Suppressor macrophage treated with lipopolysaccharide for 1 hour (primary cell): ENCODE measurements around the gene STK32C.
"Not testable (repeated sequence)": the region's sequence is repeated elsewhere in the genome, so short reads cannot be mapped to it uniquely, and the experiment has no call there.

Experiments
- DNase-seq, 3 donors: peaks; one replicate each; pipeline ENCODE4 v3.0.0-alpha.2; 2020 to 2022

Gene STK32C

DNA sequence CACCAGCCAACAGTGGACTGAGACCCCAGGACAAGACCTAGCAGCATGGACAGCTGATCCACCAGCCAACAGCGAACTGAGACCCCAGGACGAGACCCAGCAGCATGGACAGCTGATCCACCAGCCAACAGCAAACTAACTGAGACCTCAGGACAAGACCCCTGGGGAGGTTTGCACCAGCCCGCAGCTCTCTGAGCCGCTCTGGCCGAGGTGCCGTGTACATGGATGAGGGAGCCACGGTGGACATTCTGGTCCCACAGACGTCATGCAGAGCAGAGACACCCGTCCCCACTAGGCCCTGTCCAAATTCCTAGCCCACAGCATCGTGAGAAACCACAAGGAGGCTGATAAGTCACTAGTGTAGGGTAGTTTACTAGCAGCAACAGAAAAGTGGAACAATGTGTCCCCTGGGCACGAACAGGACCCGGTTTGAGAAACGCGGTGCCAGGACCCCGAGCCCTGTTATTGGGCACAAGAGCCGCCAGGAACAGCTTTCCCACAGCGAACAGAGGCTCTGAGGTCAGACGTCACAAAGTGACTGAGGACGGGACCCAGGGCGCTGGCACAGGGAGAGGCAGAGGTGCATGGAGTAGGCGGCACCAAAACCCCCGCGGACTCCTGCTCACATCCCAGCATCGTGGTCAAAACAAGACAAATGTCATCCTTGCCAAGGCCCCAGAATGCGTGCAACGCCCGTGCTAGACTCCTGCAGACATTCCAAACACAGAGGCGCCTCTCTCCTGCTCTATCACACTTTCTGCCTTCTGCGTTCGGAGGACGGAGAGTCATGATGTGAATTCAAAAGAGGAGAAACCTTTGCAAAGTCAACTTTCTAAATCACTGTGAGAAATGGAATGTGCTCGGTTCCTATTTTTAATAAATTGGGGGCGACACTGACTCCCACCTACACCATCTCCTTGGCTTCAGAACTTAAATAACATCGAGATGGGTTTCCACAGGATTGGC lies 8.1 kb downstream of the STK32C start:
- no peak for DNase-seq

DNA sequence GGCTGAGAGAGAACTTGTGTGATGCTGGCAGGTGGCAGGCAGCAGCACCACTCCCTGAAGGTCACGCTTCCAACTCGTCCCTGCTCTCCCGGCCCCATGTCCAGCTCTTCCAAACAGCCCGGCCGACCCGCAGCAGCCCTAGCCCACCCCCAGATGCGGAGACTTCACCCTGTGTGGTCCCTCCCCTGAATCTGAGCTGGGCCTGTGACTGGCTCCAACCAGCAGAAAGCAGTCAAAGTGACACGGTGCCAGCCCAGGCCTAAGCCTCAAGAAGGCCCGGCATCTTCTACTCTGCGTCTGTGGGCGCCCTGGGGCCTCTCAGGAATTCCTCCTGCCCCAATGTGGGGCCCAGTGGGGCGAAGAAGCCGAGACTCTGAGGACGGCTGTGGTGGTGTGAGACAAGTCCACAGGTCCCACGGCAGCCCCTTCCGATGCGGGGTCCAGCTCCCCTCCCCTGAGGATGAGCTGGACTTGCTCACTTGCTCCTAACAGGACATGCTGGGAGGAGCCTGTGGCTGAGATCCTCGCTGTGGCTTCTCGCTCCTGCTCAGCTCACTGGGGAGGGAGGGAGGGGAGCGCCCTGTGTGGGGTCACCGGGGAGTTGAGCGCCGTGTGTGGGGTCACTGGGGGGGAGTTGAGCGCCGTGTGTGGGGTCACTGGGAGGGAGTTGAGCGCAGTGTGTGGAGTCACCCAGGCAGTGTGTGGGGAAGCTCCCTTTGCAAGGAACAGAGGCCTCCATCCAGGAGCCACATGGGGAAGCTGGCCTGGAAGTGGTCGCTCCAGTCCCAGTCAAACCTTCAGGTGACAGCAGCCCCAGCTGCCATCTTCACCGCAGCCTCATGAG lies 9.5 kb downstream of the STK32C start:
- DNase-seq, result no peak

DNA sequence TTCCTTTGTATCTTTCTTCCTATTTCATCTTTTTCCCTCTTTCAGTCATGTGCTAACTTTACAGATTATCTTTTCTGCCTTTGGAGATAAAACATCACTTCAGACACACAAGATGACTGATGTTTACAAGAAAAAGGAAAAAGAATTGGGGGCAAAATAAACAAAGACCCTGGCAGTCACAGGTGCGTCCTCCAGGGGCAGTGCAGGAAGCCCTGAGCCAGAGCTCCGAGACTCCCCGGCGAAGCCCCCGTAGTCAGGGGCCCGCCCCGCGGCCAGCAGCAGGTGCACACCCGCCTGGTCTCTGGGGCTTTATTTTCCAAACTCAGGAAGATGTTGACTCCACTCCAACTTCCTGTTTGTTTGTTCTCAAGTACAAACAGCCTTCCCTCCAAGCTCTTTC lies 10.2 kb downstream of the STK32C start:
- no peak for DNase-seq

DNA sequence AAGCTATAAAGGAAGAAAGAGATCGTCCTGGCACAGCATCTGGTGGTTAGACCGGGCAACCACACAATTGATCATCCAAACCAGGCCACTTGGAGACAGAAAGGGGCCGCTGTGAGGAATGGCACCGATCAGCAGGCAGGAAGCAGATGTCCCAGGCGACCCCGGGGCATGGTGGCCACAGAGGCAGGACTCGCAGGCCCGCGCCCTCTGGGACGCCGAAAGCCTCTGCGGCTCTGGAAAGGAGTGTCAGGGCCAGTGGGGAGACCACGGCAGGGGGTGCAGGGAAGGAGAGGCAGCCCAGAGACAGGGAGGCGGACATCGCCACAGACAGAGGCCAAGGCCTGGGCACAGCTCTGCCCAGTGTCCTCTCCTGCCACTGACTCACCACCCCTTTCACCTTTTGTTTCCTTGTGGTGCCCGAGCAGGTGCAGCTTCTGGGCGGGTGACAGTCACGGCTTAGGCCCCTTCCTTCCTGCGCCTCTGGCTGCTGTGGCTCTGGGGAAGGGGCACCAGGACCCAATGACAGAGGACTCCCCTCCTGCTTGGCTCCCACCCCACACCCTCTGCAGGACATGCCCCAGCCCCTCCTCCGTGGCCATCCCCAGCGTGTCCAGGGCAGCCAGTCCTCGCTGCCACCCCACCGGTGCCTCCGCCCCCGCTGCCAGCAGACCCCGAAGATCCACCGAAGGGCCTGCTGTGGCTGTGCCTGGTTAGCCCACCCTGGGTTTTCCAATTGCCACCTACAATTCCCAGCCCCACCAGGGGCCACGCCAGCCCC lies 10.9 kb downstream of the STK32C start:
- DNase-seq, result no peak

DNA sequence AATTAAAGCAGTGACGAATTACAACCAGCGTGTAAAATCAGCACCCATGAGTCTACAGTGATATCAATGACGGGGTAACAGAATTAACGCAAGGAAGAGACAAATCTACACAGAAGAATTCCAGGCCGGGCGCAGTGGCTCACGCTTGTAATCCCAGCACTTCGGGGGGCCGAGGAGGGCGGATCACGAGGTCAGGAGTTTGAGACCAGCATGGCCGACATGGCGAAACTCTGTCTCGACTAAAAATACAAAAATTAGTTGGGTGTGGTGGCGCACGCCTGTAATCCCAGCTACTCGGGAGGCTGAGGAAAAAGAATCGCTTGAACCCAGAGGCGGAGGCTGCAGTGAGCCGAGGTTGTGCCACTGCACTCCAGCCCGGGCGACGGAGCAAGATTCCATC lies 12.3 kb downstream of the STK32C start:
- not testable (repeated sequence) for DNase-seq

DNA sequence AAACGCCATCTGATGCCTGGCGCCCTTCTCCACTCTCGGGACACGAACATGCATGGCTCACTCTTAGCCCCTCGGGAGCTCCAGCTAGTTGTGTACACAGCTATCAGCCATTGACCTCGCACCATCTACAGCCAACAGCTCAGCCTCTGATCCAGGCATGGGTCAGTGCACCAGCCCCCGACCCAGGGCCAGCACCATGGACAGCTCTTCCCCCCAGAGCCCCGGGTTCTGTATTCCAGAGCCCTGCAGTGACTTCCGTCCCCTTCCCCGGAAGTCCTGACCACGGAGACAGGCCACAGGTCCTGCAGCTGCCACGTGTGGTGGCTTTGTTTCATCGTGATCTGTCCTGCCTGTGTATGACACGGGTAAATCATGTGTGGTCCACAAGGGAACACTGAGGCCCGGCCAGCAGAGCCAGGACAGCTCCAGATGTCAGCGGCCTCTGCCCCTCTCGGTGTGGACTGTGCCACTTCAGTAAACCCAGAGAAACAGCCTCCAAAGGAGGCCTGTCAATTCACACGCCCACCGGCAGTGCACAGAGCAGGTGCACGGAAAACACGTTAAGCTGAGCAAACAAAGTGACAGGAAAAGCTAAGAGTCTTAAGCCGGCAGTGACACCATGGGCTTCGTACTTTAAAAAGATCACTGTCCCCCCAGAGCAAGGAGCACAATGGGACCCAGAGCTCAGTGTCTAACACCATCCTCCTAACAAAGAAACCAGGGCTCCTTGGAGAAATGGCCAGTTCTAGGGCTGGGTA lies 13.0 kb downstream of the STK32C start:
- no peak for DNase-seq

DNA sequence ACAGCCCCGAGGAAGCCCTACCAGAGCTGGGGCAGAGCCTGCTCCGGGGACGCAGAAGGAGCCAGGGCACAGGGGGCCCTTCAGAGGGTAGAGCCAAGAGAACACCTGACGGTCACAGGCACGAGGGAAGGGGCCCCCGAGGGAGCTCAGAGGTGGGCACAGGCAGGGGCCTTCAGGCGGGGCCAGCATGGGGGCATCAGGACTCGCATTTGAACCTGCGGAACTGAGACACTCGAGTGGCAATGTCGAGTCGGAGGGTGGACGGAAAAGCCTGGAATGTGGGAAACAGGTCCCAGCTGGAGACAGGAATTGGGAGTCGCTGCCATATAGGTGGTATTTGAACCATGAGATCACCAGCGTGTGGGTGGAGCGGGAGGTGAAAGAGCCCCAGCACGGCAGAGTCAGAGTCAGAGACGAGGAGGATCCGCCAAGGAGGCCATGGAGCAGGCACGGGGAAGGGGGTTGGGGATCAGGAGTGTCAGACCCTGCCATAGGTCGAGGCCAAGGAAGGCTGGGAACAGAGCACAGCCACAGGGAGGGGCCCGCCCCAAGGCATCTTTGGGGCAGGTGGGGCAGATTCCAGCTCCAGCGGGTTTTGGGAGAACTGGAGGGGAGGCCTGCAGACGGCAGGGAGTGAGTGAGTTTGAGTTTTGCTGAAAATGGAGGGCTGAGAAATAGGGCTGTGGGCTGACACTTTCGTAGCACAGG lies 13.8 kb downstream of the STK32C start:
- no peak for DNase-seq

DNA sequence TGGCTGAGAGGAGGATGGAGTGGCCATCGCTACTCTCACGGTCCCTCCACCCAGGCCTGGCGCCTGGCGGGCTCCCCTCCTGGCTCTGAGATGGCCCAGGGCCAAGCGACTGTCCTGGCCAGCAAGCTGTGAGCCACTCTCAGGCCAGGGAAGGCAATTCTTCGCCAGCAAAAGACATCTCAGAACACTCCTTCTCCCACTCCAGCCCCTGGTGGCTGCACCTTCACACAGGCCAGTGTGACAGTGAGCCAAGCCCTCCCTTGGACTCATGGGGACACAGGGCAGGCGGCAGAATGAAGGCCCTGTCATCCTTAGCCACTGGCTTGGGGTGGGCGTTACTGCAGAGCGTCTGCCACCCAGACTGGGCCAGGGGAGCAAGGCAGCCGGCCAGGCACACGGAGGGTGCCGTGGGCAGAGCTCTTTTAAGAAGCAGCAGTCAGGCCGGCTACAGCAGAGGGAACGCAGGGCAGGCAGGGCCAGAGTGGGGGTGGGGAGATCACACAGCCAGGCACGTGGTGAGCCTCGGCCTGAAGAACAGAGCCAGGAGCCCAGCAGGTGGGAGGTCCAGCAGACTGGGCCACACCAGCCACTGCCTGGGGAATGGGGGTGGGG lies 14.4 kb downstream of the STK32C start:
- DNase-seq, result no peak

DNA sequence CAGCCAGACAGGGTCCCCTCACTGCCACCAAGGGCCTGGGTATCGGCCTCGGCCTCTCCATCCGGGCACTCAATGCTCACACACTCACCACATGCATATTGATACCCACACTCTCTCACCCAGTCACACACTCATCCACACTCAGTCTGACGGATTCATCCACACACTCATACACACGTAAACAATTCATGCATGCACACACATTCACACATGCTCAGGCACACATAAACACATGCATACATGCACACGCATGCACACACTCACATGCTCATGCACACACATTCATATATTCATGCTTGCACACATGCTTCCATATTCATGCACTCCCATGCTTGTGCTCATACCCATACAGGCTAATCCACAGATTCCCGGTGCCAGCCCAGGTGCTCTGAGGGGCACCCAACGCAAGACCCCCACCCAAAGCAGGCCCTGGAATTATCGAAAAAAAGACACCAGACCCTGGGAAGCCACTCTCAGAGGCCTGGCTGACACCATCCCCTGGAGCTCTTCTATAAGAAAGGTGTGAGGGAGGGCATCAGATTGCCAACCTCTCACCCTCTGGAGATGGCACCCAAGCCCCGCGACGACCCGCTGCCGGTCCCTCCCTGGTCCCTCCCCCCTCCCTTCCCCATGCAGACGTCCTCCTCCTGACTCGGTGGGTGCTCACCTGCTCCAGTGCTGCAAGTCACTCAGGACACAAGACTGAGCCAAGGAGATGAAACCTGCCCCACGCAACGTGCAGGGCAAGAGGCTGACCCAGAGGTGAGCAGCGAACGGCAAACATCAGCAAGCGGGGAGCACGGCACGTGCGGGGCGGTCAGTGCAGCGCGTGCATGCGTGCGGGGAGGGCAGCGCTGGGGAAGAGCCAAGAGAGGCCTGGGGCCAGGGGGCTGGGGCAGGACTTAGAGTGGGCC lies 15.2 kb downstream of the STK32C start:
- no peak for DNase-seq

DNA sequence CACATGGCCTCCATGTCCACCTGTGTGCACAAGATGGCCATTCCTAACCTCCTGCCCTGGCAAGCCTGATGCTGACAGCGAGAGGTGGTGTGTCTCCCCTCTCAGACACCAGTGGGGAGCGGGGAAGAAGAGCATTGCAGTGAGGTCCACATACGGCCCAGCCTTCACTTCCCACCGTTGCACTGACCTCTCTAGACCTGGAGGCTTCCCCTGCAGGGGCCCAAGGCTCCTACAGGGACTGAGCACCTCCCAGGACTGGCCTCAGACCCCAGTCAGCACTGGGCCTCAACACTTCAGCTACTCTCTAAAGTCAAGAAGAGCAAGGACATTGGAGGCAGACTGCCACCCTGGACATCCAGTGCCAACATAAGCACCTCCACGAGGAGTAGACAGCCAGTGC lies 15.9 kb downstream of the STK32C start:
- no peak for DNase-seq

DNA sequence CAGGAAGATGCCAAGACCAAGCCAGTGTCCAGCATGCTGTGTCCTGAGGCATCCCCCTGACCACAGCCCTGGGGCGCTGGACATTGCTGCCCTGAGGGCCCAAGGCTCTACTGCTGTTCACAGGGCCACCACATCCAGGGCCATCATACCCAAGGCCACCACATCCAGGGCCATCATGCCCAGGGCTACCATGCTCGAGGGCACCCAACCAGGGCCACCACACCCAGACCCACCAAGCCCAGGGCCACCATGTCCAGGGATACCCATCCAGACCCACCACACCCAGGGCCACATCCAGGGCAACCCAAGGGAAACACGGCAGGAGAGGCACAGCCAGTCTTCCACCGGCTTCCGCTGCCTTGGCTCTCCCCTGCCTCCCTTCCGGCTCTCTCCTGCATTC lies 17.1 kb downstream of the STK32C start:
- no peak for DNase-seq

DNA sequence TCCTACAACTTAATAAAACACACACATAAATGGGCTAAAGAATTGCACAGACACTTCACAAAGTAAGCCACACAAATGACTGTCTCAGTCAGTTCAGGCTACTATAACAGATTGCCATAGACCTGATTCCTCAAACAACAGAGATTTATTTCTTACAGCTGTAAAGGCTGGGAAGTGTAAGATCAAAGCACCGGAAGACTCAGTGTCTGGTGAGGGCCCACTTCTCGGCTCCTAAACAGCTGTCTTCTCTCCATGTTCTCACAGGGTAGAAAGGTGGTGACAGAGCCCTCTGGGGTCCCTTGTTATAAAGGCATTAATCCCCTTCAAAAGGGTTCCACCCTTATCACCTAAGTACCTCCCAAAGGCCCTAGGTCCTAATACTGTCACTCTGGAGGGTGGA lies 18.3 kb downstream of the STK32C start:
- no peak for DNase-seq

DNA sequence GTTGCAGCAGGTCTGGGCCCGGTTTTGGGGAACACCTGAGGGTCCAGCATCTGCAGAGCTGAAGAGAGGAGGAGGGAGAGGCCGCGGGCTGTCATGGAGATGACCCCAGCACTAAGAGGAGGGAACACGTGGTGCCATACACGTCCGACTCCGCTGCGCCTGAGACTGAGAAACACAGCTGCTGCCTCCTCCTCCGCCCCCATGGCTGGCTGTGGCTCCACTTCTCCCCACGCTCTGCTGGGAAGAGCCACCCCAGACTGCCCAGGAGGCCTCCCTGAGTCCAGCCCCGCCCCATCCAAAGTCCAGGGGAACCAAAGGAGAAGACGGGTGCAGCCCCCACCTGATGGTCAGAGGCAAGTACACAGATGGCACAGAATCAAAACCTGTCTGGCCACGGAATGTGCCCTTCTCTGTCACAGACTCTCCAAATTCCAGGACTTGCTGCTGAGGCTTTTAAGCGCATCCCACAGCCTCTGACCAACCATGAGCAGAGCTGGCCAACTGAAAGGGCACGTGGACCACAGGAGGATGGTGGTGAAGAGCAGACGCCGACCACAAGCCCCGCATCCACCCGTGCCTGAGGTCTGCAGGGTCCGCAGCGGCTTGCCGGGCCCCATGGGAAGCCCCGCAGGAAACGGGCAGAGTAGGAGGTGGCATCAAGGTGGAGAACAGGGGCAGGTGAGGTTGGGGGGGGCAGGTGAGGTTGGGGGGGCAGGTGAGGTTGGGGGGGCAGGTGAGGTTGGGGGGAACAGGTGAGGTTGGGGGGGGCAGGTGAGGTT lies 24.0 kb downstream of the STK32C start:
- no peak for DNase-seq

DNA sequence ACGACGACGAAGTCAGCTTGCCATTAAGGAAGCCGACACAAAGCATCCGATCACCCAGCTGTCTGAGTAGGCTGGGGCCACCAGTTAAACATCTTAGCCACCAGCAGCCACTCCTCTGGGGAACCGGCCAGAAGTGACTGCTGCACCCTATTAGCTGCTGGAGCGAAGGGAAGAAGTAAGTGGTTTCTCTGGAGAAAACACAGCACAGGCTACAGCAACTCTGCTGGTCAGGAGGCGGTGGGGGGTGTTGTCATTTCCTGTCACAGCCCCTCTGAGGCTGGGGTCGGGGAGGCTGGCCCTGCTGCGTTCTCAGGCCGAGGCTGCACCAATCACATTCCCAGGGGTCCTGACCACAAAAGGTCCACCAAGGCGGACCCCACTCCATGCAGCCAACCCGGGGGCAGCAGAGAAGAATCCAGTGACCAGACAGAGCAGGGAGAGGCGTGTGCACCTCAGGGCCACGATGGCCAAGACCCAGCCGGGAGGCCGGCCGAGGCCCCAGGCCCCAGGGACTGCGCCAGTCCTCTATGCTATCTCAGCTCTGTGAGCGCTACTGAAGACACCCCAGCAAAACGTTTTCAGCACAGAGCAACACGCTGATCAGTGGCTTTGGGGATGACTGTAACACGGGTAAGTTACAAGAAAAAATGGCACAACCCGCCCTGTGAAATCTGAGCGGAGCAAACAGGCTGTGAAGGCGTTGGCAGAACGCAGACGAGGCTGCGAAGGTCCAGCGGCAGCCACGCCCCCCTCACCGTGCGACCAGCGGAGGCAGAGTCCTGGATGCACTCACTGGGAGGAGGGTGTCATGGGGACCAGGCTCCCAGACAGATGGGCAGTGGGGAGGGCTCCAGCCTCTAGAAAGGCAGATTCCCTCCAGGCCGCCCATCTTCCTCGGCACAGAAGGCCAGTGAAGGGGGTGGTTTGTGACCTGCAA lies 24.8 kb downstream of the STK32C start:
- DNase-seq, result no peak

DNA sequence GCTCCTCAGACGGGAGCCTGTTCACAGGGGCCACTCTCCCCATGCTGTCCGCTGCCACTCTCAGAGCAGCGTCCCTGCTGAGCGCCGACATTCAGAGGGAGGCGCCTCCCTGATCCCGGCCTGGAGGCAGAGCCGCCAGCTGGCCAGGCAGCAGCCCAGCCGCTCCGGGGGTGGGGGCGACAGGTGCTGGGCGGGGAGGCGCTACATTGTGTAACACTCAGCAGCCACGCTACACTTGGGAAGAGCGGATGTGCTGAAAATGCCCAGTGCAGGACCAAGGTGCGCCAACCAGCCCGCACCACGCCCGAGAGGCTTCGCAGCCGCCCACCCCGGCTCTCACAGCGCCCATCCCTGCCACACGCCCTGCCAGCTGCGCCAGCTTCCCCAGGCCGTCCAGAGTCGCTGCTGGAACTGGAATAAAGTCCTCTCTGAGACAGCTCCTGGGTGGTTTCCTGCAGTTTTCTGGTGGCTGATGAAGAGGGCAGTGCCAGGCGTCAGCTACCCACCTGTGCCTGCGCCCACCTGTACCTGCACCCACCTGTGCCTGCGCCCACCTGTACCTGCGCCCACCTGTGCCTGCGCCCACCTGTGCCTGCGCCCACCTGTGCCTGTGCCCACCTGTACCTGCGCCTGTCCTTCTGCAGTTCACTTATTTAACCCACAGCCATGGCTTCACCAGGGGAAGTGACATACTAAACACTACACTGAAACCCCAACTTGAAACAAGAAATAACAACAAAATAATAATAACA lies 25.7 kb downstream of the STK32C start:
- DNase-seq, result no peak

DNA sequence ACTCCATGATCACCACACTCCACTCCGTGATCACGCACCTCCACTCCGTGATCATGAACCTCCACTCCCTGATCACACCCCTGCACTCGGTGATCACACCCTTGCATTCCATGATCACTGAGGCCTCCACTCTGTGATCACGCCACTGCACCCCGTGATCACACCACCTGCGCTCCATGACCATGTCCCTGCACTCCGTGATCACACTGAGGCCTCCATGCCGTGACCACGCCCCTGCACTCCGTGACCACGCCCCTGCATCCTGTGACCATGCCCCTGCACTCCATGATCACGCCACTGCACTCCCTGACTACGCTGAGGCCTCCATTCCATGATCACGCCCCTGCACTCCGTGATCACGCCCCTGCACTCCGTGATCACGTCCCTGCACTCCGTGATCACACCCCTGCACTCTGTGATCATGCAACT lies 27.1 kb downstream of the STK32C start:
- no peak for DNase-seq
